WERI-Rb-1 (cell line): ENCODE measurements around the gene TBCC.
A peak's percentile ranks its signal among the peaks of the same experiment; 100 is the strongest.

Experiments used
- DNase-seq: peaks from one replicate; pipeline ENCODE4 v3.0.0-alpha.2; 2020
- H3K27ac ChIP-seq: fragments of 250-450 bp; sonication (Bioruptor Pico); 2 replicates; pipeline ENCODE4 v1.5.1; 2020; ENCODE audit warnings: mild to moderate bottlenecking, moderate library complexity
- H3K27me3 ChIP-seq: fragments of 250-450 bp; sonication (Bioruptor Pico); 2 replicates; pipeline ENCODE4 v1.5.1; 2021; ENCODE audit warnings: mild to moderate bottlenecking, low read depth, moderate library complexity; ENCODE audit not compliant: insufficient read depth, severe bottlenecking
- H3K36me3 ChIP-seq: fragments of 250-450 bp; sonication (Bioruptor Pico); 2 replicates; pipeline ENCODE4 v1.5.1; 2020; ENCODE audit warnings: mild to moderate bottlenecking, moderate library complexity
- H3K4me3 ChIP-seq: 2 replicates; pipeline ENCODE4 v1.5.1; 2011; ENCODE audit warnings: low read depth, mild to moderate bottlenecking, control low read depth, low read length
- H3K9me3 ChIP-seq: fragments of 250-450 bp; sonication (Bioruptor Pico); 2 replicates; pipeline ENCODE4 v1.5.1; 2021; ENCODE audit warnings: mild to moderate bottlenecking, moderate library complexity; ENCODE audit not compliant: severe bottlenecking
- CTCF ChIP-seq: IDR thresholded peaks from 2 replicates; pipeline ENCODE4 v1.5.1; 2011; ENCODE audit warnings: low read depth, mild to moderate bottlenecking, control low read depth, inconsistent platforms, low read length

The TBCC gene

GRCh38 chr6:42714098-42714761, 31.7 kb downstream of the TBCC start:
- DNase-seq: no peak
- Histone ChIP-seq H3K27ac (no peak overlapping the region), H3K9me3 (peaks cover 14% of the 10 kb centered on the region), H3K36me3 (peaks cover 15% of the 10 kb centered on the region), H3K4me3 (no peak overlapping the region), H3K27me3 (no peaks in the 10 kb centered on the region)
- TF ChIP-seq CTCF: no peak

GRCh38 chr6:42711930-42712329, 34.0 kb downstream of the TBCC start:
- Histone ChIP-seq H3K27me3 (no peaks in the 10 kb centered on the region), H3K36me3 (peaks cover 12% of the 10 kb centered on the region), H3K9me3 (peaks cover 14% of the 10 kb centered on the region), H3K4me3 (no peak overlapping the region), H3K27ac (no peak overlapping the region; the same call in 1 of the 2 replicates)
- no peak for TF ChIP-seq CTCF
- DNase-seq: no peak

- no peaks in the 10 kb centered on the region for H3K27me3 ChIP-seq
- peak; percentile 94 for DNase-seq
- H3K9me3 ChIP-seq: peaks cover 14% of the 10 kb centered on the region
- H3K4me3 ChIP-seq: peak overlapping the region; percentile 6
- peak overlapping the region; percentile 84 for H3K27ac ChIP-seq
- peaks cover 12% of the 10 kb centered on the region for H3K36me3 ChIP-seq
- TF ChIP-seq CTCF: no peak
Observed at GRCh38 chr6:42710316-42710715, 35.6 kb downstream of the TBCC start.

- Histone ChIP-seq H3K4me3 (peak overlapping the region; percentile 6), H3K27me3 (no peaks in the 10 kb centered on the region), H3K36me3 (peaks cover 12% of the 10 kb centered on the region), H3K27ac (peak overlapping the region; percentile 84), H3K9me3 (peaks cover 14% of the 10 kb centered on the region)
- no peak for DNase-seq
- TF ChIP-seq CTCF: no peak
Observed at GRCh38 chr6:42709871-42710270, 36.0 kb downstream of the TBCC start.

GRCh38 chr6:42708096-42708495, 37.8 kb downstream of the TBCC start:
- no peak overlapping the region for H3K27ac ChIP-seq
- no peak overlapping the region for H3K4me3 ChIP-seq
- peaks cover 16% of the 10 kb centered on the region for H3K36me3 ChIP-seq
- TF ChIP-seq CTCF: no peak
- H3K27me3 ChIP-seq: no peaks in the 10 kb centered on the region
- H3K9me3 ChIP-seq: peaks cover 14% of the 10 kb centered on the region
- no peak for DNase-seq

- Histone ChIP-seq H3K27ac (no peak overlapping the region), H3K9me3 (peaks cover 14% of the 10 kb centered on the region), H3K27me3 (no peaks in the 10 kb centered on the region), H3K4me3 (no peak overlapping the region), H3K36me3 (peaks cover 16% of the 10 kb centered on the region)
- no peak for TF ChIP-seq CTCF
- no peak for DNase-seq
Observed at GRCh38 chr6:42707595-42707994, 38.3 kb downstream of the TBCC start.
